Measurements from ENCODE around the gene CYP11A1.

CYP11A1 gene

DNA sequence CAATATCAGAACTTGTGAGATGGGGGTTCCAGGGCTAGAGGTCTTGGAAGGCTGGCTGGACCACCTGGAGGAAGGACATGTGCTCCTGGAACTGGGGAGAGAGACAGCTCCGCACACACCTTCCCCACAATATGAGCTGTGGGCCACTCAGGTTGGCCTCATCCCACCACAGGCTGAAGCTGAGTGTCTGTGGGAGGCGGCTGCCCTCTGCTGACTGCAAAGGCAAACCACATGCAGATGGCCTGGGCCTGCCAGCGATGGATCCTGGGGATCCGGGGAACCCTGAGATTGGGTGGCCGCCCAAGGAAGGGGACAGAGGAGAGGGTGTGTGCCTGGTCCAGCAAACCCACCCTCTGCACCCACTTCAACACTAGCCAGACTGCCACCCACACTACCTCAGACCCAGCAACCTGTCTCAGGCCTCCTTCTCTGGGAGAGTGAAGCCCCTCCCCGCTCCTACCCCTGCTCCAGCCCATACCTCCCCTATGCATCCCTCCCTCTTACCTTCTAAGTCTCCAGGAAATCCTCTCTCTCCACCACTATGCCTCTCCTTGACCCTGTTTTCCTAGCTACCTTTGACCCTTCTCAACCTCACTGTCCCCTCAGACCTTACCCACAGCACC, 44.8 kb downstream of the CYP11A1 start:
- peak; percentile 67 for DNase-seq (ENCODE audit: low read depth)

DNA sequence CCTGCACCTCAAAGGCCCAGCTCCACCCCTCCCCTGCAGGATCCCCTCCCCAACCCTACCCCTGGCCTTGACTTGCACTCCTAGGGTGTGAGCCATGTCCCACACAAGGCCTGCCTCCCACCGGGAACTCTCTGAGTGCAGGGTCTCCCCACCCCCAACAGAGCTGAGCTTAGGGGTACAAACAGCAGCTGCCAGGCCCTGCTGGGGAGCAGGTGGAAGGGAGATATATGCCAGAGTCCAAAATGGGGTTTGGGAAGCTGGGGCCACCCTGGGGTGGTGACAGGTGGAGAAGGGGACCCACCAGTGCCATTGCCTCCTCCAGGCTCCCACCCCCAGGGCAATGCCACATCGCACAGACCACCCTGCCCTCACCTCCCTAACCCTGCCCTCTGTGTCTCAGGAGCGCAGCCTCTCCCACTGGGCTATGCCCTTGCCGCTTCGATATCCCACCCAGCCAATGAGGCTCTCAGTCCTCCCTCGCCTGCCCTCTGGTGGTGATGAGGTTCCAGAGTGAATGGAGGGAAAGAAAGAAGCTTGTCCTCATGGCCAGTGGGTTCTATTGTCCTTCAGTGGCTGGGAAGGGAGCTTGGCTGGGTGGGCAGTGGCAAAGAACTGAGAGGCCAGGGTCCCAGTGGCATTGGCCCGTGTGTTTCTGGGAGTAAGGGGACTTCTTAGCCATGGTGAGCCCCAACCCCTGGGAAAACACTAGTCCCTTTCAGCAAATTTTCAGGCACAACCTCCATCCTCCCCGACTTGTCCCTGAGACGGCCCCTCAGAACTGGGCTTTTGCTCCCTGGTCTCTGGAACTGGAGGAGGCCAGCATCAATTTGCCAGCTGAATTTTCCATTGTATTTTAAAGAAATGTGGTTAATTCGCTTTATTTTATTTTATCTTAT, 46.8 kb downstream of the CYP11A1 start:
- peak; percentile 57 for DNase-seq (ENCODE audit: low read depth)

DNA sequence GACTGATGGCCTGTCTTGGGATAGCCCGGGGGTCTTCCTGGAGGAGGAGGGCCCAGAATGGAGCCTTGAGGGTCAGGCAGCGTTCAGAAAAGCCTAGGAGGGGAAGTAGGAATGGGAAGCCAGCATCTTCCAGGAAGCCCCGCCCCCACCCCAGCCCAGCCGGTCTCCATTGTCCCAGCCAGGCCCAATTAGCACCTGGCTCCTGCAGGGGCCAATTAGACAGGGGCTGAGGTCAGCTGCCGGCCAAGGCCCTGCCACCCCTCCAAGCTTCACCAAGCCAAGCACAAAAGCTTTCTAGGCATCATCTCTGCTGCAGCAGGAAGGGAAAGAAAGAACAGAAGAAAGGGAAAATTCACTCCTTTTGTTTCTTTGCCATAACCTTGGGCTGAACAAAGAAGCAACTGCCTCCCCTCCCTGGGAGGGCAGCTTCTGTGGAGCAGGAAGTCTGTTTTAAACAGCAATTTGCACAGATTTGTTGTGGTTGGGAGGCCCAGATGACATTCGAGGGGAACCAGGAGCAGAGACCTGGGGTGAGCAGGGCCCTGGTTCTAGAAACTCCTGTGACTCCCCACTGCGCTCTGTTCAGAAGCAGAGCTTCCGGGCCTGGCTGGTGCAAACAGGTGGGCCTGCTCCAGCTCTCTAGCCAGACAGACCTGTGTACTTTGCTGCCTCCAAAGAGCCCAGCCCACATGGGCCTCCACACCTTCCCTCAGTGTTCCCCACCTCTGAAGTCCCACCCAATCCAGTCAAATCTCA, 47.7 kb downstream of the CYP11A1 start:
- DNase-seq (ENCODE audit: low read depth): no peak

DNA sequence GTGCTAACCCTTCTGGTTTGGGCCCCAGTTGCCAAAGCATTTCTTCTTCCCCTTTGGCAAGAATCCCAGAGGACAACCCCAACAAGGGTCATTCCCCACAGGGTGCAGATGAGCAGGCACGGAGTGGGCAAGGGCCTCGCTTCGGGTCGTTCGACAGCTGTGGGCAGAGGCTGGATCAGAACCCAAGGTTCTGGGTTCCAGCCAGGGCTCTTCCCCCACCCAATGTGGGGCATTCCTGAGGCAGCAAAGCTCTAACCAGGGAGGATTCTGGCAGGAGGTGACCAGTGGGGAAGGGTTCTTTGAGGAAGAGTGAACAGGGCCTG, 48.3 kb downstream of the CYP11A1 start:
- DNase-seq (ENCODE audit: low read depth): no peak

DNA sequence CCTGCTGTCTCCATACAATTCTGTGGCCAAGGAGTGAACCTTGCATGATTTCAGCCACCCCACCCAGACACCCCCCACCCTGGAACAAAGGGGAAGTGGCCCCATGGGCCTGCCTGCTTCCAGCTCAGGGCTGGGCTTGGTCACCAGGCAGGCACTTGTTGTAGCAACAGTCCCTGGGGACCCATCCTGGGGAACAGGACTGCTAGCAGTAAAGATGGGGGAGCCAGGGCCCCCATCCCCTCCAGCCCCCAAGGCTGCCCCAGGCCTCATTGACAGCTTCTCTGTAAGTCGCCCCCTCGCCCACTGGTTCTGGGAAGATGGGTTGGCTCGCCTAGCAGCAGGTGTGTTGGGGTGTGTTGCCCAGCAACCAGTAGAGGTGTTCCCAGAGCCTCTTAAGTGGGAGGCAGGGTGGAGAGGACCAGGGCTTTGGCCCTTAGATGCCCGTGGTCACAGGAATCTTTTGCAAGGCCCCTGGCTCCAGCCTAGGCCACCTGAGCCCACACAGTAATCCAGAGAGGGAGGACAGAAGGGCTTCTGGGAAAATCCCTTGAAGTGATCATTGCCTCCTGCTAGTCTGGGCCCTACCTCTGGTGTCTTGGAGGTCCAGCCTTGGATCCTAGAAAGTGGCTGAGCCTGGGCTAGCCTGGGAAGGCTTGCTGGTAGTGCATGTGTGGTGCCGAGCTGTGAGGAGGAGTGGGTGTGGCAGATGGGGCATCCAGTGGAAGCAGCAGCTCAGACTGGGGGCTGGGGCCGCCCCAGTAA, 48.9 kb downstream of the CYP11A1 start:
- DNase-seq (ENCODE audit: low read depth): no peak

DNA sequence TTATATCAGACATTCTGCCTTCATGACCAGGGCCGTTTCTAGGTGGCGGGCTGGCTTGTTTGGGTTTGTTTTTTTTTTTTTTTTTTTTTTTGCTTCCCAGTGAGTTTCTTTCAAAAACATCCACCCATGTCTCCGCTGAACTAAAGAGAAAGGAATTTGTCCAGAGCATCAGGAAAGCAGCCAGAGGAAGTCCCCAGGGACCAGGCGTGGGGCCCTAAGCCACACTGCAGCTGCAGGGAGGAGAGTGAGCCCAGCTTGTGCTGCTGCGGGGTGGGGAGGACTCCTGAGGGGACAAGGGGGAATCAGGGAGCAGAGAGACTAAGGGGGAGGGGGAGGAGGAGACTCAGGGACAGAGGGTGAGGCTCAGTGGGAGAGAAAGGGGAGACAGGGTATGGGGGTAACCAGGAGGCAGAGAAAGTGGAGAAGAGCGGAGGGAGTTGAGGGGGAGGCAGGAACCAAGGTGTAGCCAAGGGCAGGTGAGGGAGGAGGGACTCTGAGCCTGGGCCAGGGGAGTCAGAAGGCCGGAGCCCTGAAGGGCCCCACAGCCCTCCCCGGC, 49.5 kb downstream of the CYP11A1 start:
- peak; percentile 94 for DNase-seq (ENCODE audit: low read depth)

DNA sequence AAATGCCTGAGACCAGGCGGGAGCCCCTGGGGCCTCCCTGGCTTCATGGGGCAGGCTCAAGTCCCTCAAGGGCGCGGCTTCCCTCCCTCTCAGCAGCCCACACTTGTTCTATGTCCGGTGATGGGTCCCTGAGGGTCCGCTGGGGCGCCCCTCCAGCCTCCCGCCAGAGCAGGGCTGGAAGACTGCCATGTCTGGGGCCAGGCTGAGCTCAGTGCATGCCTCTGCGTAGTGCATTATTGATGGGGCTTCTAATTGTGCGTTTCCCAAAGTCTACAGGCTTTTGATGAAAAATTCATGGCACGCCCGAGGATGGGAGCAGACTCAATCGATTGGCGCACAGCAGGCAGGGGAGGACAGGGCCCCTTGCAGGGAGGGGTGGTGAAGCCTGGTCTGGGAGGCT, 51.3 kb downstream of the CYP11A1 start:
- DNase-seq (ENCODE audit: low read depth): no peak

DNA sequence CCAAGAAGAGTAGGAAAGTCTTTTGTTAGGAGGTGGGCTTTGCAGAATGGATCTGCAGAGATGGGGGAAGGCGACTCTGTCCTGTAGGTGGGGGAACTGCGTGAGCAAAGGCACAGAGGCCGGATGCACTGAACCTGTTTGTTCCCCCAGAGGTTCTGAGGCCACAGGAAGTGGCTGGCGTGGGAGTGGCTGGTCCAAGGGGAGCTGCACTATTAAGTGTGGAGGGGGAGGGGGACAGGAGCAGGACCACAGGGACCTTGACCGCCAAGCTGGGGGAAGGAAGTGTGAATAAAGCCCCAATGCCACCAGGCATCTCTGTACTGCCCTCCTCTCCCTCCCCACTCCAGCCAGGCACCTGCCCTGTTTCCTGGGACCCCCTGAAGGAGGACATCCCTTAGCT, 51.8 kb downstream of the CYP11A1 start:
- no peak for DNase-seq (ENCODE audit: low read depth)

DNA sequence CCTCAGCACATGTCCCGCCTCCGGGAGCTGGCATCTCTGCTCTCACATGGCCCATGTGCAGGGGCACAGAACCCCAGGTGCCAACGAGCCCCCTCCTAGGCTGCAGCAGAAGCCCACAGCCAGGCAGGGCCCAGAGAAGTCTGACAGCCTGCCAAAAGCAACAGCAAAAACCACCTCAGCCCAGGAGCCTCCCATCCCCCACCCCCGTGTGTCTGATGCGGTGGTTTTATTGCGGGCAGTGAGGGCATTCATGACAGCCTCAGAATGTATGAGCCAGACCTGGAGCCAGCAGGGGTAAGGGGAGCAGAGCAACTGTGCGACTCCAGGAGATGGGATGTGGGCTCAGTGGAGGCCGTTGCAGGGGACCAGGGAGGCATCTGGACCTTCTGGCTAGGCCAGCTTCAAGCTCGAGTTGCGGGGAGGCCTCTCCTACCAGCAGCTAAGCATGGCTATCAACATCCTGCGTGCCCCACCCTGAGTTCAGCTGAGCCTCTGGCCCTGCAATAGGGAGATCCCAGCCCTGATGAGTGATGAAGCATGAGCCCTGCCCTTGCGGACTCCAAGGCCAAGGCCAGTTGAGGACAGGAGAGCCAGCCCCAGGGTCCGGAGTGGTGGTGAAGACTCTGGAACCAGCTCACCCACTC, 52.5 kb downstream of the CYP11A1 start:
- DNase-seq (ENCODE audit: low read depth): no peak

DNA sequence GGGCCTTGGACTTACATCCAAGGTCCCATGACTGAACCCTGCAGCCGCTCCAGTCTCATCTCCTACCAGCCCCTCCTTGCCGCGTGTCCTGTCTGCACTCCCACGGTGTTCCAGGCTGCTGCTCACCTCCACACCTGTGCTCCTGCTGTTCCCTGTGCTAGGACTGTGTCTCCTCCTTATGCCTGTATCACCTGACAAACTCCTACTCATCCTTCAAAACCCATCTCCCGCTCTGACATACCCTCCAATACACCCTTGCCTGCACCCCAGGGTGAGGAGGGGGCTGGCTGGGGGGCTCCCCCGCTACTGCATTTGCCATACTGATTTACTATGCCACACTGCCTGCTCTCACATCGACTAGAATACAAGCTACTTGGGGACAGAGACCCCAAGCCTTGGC, 53.6 kb downstream of the CYP11A1 start:
- DNase-seq (ENCODE audit: low read depth): no peak

DNA sequence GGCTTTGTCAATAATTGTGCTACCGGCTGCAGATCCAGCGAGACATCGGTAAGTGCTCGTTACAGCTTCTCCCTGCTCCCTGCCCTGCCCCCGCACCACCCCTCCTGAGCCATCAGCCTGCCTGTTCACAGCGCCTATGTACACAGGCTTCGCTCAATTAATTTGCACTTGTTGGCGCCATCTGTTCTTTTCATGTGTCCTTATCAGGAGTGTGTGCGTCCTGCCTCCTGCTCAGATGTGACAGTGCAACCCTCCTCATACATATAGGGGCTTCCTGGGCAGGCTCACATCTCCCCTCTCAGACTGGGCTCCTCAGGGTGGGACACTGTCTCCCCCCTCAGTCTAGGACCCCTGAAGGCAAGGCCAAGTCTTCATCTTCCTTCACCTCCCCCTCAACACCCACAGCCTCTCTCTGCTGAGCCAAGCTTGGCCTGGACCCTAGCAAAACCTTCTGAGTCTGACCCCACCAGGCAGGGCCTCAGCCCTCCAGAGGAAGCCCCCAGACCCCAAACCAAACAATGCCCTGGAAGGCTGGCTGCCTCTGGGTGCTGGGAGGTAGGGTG, 54.9 kb downstream of the CYP11A1 start:
- DNase-seq (ENCODE audit: low read depth): no peak

DNA sequence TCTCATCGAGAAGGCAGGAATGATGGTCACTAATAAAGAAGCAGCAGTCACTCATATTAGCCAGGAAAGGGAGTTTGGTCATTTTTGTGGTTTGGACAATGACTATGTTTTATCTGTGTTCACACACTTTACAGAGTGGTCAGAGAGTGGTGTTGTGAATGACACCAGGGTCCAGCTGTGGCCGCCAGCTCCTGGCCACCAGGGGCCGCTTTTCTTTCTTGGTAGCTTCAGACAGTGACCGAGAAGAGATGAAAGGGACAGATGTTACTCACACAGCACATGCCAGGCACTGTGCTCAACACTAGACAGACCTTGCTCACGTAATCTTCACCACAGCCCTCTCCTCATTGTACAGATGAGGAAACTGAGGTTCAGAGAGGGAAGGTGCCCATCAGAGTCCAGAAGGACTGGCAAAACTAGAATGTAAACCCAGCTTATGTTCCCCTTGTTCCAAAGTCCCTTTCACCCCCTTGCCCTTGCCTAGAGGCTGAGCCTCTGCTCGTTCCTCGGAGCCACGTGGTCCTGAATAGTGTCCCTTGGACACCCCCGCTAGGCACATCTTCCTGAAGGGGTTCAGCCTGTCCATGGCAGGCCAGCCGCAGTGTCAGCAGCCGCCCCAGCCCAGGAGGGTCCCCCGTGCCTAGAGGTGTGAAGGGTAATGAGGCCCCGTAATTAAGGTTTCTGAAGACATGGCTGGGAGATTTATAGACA, 55.6 kb downstream of the CYP11A1 start:
- DNase-seq (ENCODE audit: low read depth): peak; percentile 54

DNA sequence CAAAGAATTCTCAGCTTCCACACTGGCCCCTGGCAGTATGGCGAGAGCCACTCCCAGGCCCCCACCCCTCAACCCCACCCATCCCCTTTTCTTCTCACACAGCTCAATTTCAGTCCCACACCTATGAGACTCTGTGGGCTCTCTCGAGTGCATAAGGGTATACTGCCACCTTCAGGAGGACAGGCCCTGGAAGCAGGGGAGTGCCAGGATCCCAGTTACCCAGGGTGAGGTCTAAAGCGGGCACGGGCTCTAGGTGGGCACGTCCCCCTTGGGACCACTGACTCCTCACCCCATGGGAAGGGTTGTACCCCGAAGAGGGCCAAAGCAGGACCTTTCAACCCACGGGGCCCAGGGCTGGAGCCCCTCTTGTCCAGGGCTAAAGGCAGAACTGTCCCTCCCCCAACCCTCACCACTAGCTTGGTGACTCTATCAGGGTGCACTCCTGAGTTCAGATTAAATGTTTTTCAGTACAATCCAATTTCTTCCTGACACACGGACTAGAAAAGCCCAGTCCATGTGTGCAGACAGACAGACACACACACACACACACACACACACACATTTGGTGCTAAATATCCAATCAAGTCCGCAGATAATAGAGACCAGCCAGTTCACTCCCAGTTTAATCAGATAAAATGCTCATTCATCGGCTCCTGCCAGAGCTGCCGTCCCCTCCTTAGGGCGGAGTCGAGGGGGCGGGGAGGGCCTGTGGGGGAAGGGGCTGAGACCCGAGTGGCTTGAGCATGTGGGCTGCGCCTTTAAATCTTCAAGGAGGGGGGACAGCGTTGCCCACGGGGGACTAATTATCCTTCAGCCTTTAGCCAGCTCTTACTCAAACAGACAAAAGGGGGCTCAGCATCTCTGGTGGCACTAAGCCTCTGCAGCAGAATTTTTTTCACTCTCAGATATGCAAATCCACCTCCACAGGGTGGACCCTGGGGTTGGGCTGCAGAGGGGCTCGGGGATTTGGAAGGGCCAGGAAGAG, 59.3 kb downstream of the CYP11A1 start:
- peak; percentile 69 for DNase-seq (ENCODE audit: low read depth)

DNA sequence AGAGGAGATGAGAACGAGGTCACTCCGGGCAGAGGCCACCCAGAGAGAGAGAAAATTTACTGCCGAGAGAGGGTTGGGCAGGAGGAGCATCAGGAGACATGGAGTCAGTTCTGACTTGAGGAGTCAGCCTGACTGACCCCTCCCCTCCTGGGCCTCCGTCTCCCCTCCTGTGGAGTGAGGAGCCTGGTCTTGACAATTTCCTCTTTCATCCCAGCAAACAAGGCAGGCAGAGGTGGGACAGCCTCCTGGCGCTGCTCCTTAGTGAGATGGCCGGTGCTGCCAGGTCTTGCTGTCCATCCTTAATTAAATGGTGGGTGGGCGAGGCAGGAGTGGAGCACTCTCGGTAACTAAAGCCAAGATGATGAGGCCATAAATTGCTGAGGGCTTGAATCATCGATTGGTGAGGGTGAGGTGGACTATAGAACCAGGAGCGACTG, 60.6 kb downstream of the CYP11A1 start:
- no peak for DNase-seq (ENCODE audit: low read depth)

DNA sequence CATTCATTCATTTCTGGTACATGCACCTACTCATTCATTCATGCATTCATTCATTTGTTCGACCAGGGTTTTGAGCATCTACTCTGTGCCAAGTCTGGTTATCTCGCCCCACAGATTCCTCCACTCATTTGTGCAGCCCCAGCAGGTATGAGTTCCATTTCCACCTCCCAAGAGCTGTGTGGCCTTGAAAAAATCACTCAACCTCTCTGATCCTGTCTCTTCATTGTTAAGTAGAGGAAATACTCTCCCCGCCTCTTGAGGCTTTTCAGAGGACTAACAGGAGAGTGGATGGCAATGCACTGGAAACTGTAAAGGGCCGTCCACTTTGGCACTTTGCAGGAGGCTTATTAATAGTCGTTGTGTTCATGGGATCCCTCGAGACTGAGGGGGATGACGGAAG, 61.8 kb downstream of the CYP11A1 start:
- no peak for DNase-seq (ENCODE audit: low read depth)

DNA sequence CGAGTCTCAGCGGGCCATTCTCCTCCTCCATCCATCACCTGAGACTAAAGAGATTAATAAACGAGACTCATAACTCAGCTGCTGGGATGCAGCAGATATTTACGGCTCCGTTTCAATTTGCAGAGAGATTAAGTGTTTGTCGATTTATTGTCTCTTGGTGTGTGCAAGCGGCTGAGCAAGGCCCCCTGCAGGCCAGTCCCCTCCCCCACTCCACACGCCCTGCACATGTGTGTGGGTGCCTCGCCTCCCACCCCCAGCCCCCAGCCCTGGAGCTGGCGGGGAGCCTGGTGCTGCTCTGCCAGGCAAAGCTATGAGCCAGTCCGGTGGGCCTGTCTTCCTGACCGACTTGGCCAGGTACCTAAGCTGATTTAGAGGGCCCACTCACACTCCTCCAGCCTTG, 63.0 kb downstream of the CYP11A1 start:
- DNase-seq (ENCODE audit: low read depth): no peak

DNA sequence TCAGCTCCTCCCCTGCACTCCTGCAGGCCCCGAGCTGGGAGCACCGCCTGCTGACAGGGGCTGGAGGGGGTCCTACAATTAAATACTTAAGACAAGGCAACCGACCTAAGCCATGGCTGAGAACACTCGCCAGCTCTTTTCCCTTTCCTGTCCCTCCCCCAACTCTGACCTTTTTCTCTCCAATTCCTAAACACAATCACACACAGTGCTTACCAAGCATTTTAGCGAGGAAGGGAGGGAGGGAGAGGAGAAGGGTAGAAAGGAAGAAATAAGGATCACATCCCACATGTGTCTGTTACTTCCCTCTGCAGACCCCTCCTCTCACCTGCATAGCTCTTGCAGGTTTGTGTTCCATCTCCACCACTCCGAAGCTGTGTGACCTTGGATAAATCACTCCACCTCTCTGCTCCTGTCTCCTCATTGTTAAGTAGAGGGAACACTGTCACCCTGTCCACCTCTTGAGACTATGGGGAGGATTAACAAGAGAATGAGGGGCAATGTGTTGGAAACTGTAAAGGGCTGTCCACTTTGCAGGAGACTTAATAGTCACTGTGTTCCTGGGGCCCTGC, 63.6 kb downstream of the CYP11A1 start:
- DNase-seq (ENCODE audit: low read depth): no peak

DNA sequence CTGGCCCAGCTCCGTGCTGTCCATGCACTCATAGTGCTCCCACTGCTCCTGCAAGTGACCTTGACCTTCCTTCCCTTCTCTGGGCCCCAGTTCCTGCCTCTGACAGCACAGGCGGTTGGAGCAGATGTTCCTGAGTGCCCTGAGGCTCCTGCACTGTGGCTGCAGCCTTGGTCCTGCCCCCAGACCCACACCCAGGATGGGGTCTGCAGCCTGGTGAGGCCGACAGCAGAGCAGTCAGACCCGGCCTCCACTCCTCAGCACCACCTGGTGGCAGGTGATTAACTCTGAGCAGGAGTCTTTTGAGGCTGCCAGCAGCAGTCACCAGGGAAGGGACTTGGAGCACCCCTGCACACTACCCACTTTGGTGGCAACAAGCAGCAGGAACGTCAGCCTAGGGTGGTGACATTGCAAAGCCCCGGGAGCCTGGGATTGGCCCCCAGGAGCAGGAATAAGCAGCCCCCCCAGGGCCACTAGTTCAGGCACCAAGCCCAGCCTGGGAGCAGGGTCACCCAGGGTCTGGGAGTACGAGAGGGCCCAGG, 64.6 kb downstream of the CYP11A1 start:
- DNase-seq (ENCODE audit: low read depth): peak; percentile 41

Data from EH (cell line).